Smooth muscle cell of the brain vasculature (primary cell): ENCODE measurements around the gene ALAS2.
"Not testable (repeated sequence)": the region's sequence is repeated elsewhere in the genome, so short reads cannot be mapped to it uniquely, and the experiment has no call there.

Experiments
- DNase-seq: peaks from one replicate; pipeline ENCODE4 v3.0.0-alpha.2; 2012; ENCODE audit warnings: low read depth, low spot score

Gene ALAS2

GRCh38 chrX:55005256-55005655 is 25.5 kb downstream of the ALAS2 start:
- DNase-seq: no peak

GRCh38 chrX:55004231-55004630 is 26.5 kb downstream of the ALAS2 start:
- DNase-seq: no peak

- DNase-seq: peak; percentile 75
Observed at GRCh38 chrX:54999717-55000598, 30.8 kb downstream of the ALAS2 start, which contains the start of gene APEX2. APEX2 (plus strand) TSS chrX:55000363; CDS start chrX:55000423, 60 bp downstream.

- DNase-seq: no peak
Observed at GRCh38 chrX:54995621-54996020, 35.2 kb downstream of the ALAS2 start.

- DNase-seq: no peak
Observed at GRCh38 chrX:54994668-54995351, 36.0 kb downstream of the ALAS2 start.

- DNase-seq: no peak
Observed at GRCh38 chrX:54994099-54994498, 36.7 kb downstream of the ALAS2 start, which contains the start of gene PFKFB1. PFKFB1 (minus strand) TSS chrX:54994188; CDS start chrX:54994007, 181 bp downstream.

- DNase-seq: no peak
Observed at GRCh38 chrX:54992911-54993622, 37.7 kb downstream of the ALAS2 start.

- DNase-seq: no peak
Observed at GRCh38 chrX:54991706-54992105, 39.1 kb downstream of the ALAS2 start.

- not testable (repeated sequence) for DNase-seq
Observed at GRCh38 chrX:54983306-54983705, 47.5 kb downstream of the ALAS2 start.

GRCh38 chrX:54980334-54980733 is 50.4 kb downstream of the ALAS2 start:
- no peak for DNase-seq

- DNase-seq: no peak
Observed at GRCh38 chrX:54979432-54979831, 51.3 kb downstream of the ALAS2 start.

GRCh38 chrX:54978448-54978847 is 52.3 kb downstream of the ALAS2 start:
- DNase-seq: no peak

- no peak for DNase-seq
Observed at GRCh38 chrX:54977387-54977786, 53.4 kb downstream of the ALAS2 start.

GRCh38 chrX:54964766-54965497 is 65.8 kb downstream of the ALAS2 start:
- no peak for DNase-seq

GRCh38 chrX:54961750-54962149 is 69.0 kb downstream of the ALAS2 start:
- no peak for DNase-seq
